ENCODE results near the gene RARG. TPM values are rescaled to one million over a fixed set of nuclear protein-coding genes. Genes with fewer than 3 reads are reported as not detected.

Gene RARG
- total RNA-seq, 1 experiment from 2014 or later: 11.8 TPM

GRCh38 chr12:53253298-53253697 lies 21.3 kb upstream of the RARG start:
- H3K4me1 ChIP-seq: peaks cover 18% of the 10 kb centered on the region
- no peaks in the 10 kb centered on the region for H3K27me3 ChIP-seq (replicated peaks; ENCODE audit: control insufficient read depth, insufficient read depth, low read length)
- no peak for DNase-seq
- Mint-ChIP-seq H3K4me1 (ENCODE audit: low read depth, unreplicated experiment) (peaks cover 22% of the 10 kb centered on the region), H3K9me3 (ENCODE audit: unreplicated experiment) (no peaks in the 10 kb centered on the region), H3K36me3 (ENCODE audit: insufficient read depth, unreplicated experiment) (no peaks in the 10 kb centered on the region), H3K27me3 (ENCODE audit: insufficient read depth, unreplicated experiment) (no peaks in the 10 kb centered on the region), H3K4me3 (ENCODE audit: unreplicated experiment) (peak overlapping the region; percentile 93), H3K27ac (ENCODE audit: unreplicated experiment) (peak overlapping the region; percentile 84)
- POLR2A ChIA-PET: no interaction called here
- H3K4me3 ChIP-seq (ENCODE audit: low read depth, low read length): no peak overlapping the region; the same call in 1 of the 2 replicates
- BruUV-seq (replicated peaks): no TSS peak
- intact Hi-C loops (cut with micrococcal nuclease; ENCODE audit: unreplicated experiment): no loop called here
- no peaks in the 10 kb centered on the region for H3K9me3 ChIP-seq
- H3K36me3 ChIP-seq (ENCODE audit: control insufficient read depth, insufficient read depth, low read length): peaks cover 2% of the 10 kb centered on the region; the same call in 1 of the 2 replicates
- TF ChIP-seq CTCF (IDR thresholded peaks at IDR 0.05; ENCODE audit: insufficient read depth in 1 of 2, low read depth in 1 of 2, low read length in 1 of 2, severe bottlenecking in 1 of 2, unreplicated experiment in 1 of 2): no peak
- CTCF ChIA-PET: interaction anchor here (0.5 to 2.4 kb wide), 2 partner anchors 41 to 1115 kb away, joined by 5 to 16 read pairs; no protein-coding TSS in a partner anchor

- TF ChIP-seq CTCF (IDR thresholded peaks at IDR 0.05; ENCODE audit: insufficient read depth in 1 of 2, low read depth in 1 of 2, low read length in 1 of 2, severe bottlenecking in 1 of 2, unreplicated experiment in 1 of 2): no peak
- peaks cover 2% of the 10 kb centered on the region; the same call in 1 of the 2 replicates for H3K36me3 ChIP-seq (ENCODE audit: control insufficient read depth, insufficient read depth, low read length)
- no TSS peak for BruUV-seq (replicated peaks)
- Mint-ChIP-seq H3K36me3 (ENCODE audit: insufficient read depth, unreplicated experiment) (no peaks in the 10 kb centered on the region), H3K27me3 (ENCODE audit: insufficient read depth, unreplicated experiment) (no peaks in the 10 kb centered on the region), H3K27ac (ENCODE audit: unreplicated experiment) (peak overlapping the region; percentile 84), H3K4me1 (ENCODE audit: low read depth, unreplicated experiment) (peaks cover 22% of the 10 kb centered on the region), H3K4me3 (ENCODE audit: unreplicated experiment) (peak overlapping the region; percentile 93), H3K9me3 (ENCODE audit: unreplicated experiment) (no peaks in the 10 kb centered on the region)
- ChIA-PET POLR2A (interaction anchor here (1.0 kb wide), 1 partner anchor 43 kb away, joined by 3 read pairs; the partner anchor contains the start of gene PFDN5), CTCF (interaction anchor here (1.1 to 2.4 kb wide), 2 partner anchors 34 to 40 kb away, joined by 3 to 16 read pairs; no protein-coding TSS in a partner anchor)
- DNase-seq: peak; percentile 45 to 56
- peaks cover 18% of the 10 kb centered on the region for H3K4me1 ChIP-seq
- no peaks in the 10 kb centered on the region for H3K27me3 ChIP-seq (replicated peaks; ENCODE audit: control insufficient read depth, insufficient read depth, low read length)
- H3K4me3 ChIP-seq (ENCODE audit: low read depth, low read length): peak overlapping the region; percentile 81
- no peaks in the 10 kb centered on the region for H3K9me3 ChIP-seq
- intact Hi-C loops (cut with micrococcal nuclease; ENCODE audit: unreplicated experiment): no loop called here
These were observed 20.4 kb upstream of the RARG start for GRCh38 chr12:53252349-53252916.

- Histone ChIP-seq H3K36me3 (ENCODE audit: control insufficient read depth, insufficient read depth, low read length) (peaks cover 2% of the 10 kb centered on the region; the same call in 1 of the 2 replicates), H3K9me3 (no peaks in the 10 kb centered on the region), H3K27me3 (replicated peaks; ENCODE audit: control insufficient read depth, insufficient read depth, low read length) (no peaks in the 10 kb centered on the region), H3K4me3 (ENCODE audit: low read depth, low read length) (peak overlapping the region; percentile 81), H3K4me1 (peaks cover 18% of the 10 kb centered on the region)
- CTCF ChIA-PET: interaction anchor here (0.6 to 2.4 kb wide), 11 partner anchors 9 to 170 kb away, joined by 3 to 17 read pairs (median 4); partner anchors contain the start of genes AAAS and PFDN5
- Mint-ChIP-seq H3K4me1 (ENCODE audit: low read depth, unreplicated experiment) (peaks cover 22% of the 10 kb centered on the region), H3K9me3 (ENCODE audit: unreplicated experiment) (no peaks in the 10 kb centered on the region), H3K27ac (ENCODE audit: unreplicated experiment) (peak overlapping the region; percentile 84), H3K27me3 (ENCODE audit: insufficient read depth, unreplicated experiment) (no peaks in the 10 kb centered on the region), H3K4me3 (ENCODE audit: unreplicated experiment) (peak overlapping the region; percentile 93), H3K36me3 (ENCODE audit: insufficient read depth, unreplicated experiment) (no peaks in the 10 kb centered on the region)
- intact Hi-C loops (cut with micrococcal nuclease; ENCODE audit: unreplicated experiment): loop anchor here (1.0 to 2.0 kb wide), 3 partner anchors 31 to 43 kb away; partner anchors contain the start of gene PFDN5
- BruUV-seq (replicated peaks): TSS peak; percentile 89
- POLR2A ChIA-PET: interaction anchor here (0.6 to 1.0 kb wide), 5 partner anchors 31 to 783 kb away, joined by 3 to 4 read pairs (median 3); partner anchors contain the start of gene PFDN5
- peak; percentile 82 to 85 for DNase-seq
- TF ChIP-seq CTCF (IDR thresholded peaks at IDR 0.05; ENCODE audit: insufficient read depth in 1 of 2, low read depth in 1 of 2, low read length in 1 of 2, severe bottlenecking in 1 of 2, unreplicated experiment in 1 of 2): peak in 1 of 2 experiments; percentile 60
These were observed 19.7 kb upstream of the RARG start for GRCh38 chr12:53251477-53252348.
